ENCODE measurements around the gene SPSB1. TPM values are rescaled to one million over a fixed set of nuclear protein-coding genes. Genes with fewer than 3 reads are reported as not detected.

The SPSB1 gene
- polyA plus RNA-seq, 1 donor from 2014 or later, result 1.4 TPM

- Histone ChIP-seq H3F3A (ENCODE audit: insufficient read depth, low read length, poor library complexity, severe bottlenecking) (no peaks in the 10 kb centered on the region), H3K79me2 (replicated peaks; ENCODE audit: insufficient read depth, low read length) (no peaks in the 10 kb centered on the region), H3K4me2 (ENCODE audit: low read length) (no peak overlapping the region), H3K9me3 (ENCODE audit: low read length) (no peaks in the 10 kb centered on the region), H3K4me3 (ENCODE audit: low read length) (no peak overlapping the region), H4K20me1 (ENCODE audit: insufficient read depth) (no peaks in the 10 kb centered on the region), H3K9me2 (ENCODE audit: insufficient read depth, low read length) (no peaks in the 10 kb centered on the region), H3K27me3 (ENCODE audit: insufficient read depth, low read depth, low read length) (no peaks in the 10 kb centered on the region), H3K36me3 (ENCODE audit: insufficient read depth, low read length) (no peaks in the 10 kb centered on the region), H3K27ac (ENCODE audit: low read length) (no peak overlapping the region), H2AFZ (ENCODE audit: low read depth, low read length) (no peak overlapping the region), H3K9ac (ENCODE audit: low read length) (no peak overlapping the region)
- no peak for TF ChIP-seq SMC3 (conservative IDR thresholded peaks at IDR 0.05; ENCODE audit: poor library complexity)
- no peak for TF ChIP-seq RAD21 (conservative IDR thresholded peaks at IDR 0.05)
- no peak for TF ChIP-seq POLR2AphosphoS5 (IDR thresholded peaks at IDR 0.05)
- TF ChIP-seq, protein P1, sequence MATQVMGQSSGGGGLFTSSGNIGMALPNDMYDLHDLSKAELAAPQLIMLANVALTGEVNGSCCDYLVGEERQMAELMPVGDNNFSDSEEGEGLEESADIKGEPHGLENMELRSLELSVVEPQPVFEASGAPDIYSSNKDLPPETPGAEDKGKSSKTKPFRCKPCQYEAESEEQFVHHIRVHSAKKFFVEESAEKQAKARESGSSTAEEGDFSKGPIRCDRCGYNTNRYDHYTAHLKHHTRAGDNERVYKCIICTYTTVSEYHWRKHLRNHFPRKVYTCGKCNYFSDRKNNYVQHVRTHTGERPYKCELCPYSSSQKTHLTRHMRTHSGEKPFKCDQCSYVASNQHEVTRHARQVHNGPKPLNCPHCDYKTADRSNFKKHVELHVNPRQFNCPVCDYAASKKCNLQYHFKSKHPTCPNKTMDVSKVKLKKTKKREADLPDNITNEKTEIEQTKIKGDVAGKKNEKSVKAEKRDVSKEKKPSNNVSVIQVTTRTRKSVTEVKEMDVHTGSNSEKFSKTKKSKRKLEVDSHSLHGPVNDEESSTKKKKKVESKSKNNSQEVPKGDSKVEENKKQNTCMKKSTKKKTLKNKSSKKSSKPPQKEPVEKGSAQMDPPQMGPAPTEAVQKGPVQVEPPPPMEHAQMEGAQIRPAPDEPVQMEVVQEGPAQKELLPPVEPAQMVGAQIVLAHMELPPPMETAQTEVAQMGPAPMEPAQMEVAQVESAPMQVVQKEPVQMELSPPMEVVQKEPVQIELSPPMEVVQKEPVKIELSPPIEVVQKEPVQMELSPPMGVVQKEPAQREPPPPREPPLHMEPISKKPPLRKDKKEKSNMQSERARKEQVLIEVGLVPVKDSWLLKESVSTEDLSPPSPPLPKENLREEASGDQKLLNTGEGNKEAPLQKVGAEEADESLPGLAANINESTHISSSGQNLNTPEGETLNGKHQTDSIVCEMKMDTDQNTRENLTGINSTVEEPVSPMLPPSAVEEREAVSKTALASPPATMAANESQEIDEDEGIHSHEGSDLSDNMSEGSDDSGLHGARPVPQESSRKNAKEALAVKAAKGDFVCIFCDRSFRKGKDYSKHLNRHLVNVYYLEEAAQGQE (IDR thresholded peaks at IDR 0.05; ENCODE audit: borderline replicate concordance), result no peak
- no peak for TF ChIP-seq EP300 (conservative IDR thresholded peaks at IDR 0.05; ENCODE audit: poor library complexity, severe bottlenecking)
- TF ChIP-seq MXI1 (conservative IDR thresholded peaks at IDR 0.05; ENCODE audit: poor library complexity, severe bottlenecking), result no peak
- TF ChIP-seq EZH2 (IDR thresholded peaks at IDR 0.05; ENCODE audit: borderline replicate concordance, insufficient read depth, low read length, poor library complexity, severe bottlenecking), result no peak
- TF ChIP-seq, protein P2, sequence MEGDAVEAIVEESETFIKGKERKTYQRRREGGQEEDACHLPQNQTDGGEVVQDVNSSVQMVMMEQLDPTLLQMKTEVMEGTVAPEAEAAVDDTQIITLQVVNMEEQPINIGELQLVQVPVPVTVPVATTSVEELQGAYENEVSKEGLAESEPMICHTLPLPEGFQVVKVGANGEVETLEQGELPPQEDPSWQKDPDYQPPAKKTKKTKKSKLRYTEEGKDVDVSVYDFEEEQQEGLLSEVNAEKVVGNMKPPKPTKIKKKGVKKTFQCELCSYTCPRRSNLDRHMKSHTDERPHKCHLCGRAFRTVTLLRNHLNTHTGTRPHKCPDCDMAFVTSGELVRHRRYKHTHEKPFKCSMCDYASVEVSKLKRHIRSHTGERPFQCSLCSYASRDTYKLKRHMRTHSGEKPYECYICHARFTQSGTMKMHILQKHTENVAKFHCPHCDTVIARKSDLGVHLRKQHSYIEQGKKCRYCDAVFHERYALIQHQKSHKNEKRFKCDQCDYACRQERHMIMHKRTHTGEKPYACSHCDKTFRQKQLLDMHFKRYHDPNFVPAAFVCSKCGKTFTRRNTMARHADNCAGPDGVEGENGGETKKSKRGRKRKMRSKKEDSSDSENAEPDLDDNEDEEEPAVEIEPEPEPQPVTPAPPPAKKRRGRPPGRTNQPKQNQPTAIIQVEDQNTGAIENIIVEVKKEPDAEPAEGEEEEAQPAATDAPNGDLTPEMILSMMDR (IDR thresholded peaks at IDR 0.05; ENCODE audit: poor library complexity, severe bottlenecking), result no peak
- no peak for TF ChIP-seq TAF1 (IDR thresholded peaks at IDR 0.05; ENCODE audit: low read depth)
Observed at GRCh38 chr1:9378801-9379200, 86.1 kb downstream of the SPSB1 start.

- H4K20me1 ChIP-seq (ENCODE audit: insufficient read depth), result no peaks in the 10 kb centered on the region
- no peaks in the 10 kb centered on the region for H3K79me2 ChIP-seq (replicated peaks; ENCODE audit: insufficient read depth, low read length)
- TF ChIP-seq, protein P2 (IDR thresholded peaks at IDR 0.05; ENCODE audit: poor library complexity, severe bottlenecking), result no peak
- no peak for TF ChIP-seq TAF1 (IDR thresholded peaks at IDR 0.05; ENCODE audit: low read depth)
- TF ChIP-seq MXI1 (conservative IDR thresholded peaks at IDR 0.05; ENCODE audit: poor library complexity, severe bottlenecking), result no peak
- TF ChIP-seq, protein P1 (IDR thresholded peaks at IDR 0.05; ENCODE audit: borderline replicate concordance), result no peak
Observed at GRCh38 chr1:9380711-9381110, 88.0 kb downstream of the SPSB1 start.

More at GRCh38 chr1:9380711-9381110, 88.0 kb downstream of the SPSB1 start:
- Histone ChIP-seq H3K36me3 (ENCODE audit: insufficient read depth, low read length) (no peaks in the 10 kb centered on the region), H3K9me3 (ENCODE audit: low read length) (no peaks in the 10 kb centered on the region), H3K27me3 (ENCODE audit: insufficient read depth, low read depth, low read length) (no peaks in the 10 kb centered on the region), H3K4me2 (ENCODE audit: low read length) (no peak overlapping the region), H3K27ac (ENCODE audit: low read length) (no peak overlapping the region), H2AFZ (ENCODE audit: low read depth, low read length) (no peak overlapping the region), H3K9ac (ENCODE audit: low read length) (no peak overlapping the region), H3K4me3 (ENCODE audit: low read length) (no peak overlapping the region), H3F3A (ENCODE audit: insufficient read depth, low read length, poor library complexity, severe bottlenecking) (no peaks in the 10 kb centered on the region), H3K9me2 (ENCODE audit: insufficient read depth, low read length) (no peaks in the 10 kb centered on the region)

All from neural cell (in vitro differentiated cells).